Measurements from ENCODE around the gene MSLN.

DNA sequence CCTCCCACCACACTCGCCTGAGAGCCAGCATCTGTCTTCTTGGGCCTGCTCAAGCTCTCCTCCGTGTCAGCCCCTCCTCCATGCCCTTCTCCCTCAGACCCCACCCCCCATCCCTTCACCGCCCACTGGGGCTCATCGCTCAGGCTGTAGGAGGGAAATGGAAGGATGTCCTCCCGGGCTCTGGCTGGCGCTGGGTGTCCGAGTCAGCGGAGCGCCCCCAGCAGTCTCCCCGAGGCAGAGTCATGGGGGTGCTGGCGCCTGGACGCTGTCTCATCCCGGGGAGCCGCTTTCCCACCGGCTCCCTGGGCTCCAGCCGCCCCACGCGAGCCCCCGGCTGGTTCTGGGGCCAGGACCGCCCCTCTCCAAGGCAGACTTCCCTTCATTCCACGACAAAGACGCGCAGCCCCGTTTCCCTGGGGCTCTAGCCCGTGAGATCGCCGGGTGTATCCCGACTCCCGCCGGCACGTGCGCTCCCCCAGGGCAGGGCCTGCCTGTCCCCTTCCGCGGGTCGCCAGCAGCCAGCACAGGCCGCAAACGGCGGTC, 40.0 kb upstream of the MSLN start:
- TF ChIP-seq EP300 (IDR thresholded peaks at IDR 0.05) = no peak
- TF ChIP-seq, protein P1, sequence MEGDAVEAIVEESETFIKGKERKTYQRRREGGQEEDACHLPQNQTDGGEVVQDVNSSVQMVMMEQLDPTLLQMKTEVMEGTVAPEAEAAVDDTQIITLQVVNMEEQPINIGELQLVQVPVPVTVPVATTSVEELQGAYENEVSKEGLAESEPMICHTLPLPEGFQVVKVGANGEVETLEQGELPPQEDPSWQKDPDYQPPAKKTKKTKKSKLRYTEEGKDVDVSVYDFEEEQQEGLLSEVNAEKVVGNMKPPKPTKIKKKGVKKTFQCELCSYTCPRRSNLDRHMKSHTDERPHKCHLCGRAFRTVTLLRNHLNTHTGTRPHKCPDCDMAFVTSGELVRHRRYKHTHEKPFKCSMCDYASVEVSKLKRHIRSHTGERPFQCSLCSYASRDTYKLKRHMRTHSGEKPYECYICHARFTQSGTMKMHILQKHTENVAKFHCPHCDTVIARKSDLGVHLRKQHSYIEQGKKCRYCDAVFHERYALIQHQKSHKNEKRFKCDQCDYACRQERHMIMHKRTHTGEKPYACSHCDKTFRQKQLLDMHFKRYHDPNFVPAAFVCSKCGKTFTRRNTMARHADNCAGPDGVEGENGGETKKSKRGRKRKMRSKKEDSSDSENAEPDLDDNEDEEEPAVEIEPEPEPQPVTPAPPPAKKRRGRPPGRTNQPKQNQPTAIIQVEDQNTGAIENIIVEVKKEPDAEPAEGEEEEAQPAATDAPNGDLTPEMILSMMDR (IDR thresholded peaks at IDR 0.05) = no peak
